ENCODE data around the gene SLC39A5.
"Not testable (repeated sequence)": the region's sequence is repeated elsewhere in the genome, so short reads cannot be mapped to it uniquely, and the experiment has no call there.

The SLC39A5 gene

DNA sequence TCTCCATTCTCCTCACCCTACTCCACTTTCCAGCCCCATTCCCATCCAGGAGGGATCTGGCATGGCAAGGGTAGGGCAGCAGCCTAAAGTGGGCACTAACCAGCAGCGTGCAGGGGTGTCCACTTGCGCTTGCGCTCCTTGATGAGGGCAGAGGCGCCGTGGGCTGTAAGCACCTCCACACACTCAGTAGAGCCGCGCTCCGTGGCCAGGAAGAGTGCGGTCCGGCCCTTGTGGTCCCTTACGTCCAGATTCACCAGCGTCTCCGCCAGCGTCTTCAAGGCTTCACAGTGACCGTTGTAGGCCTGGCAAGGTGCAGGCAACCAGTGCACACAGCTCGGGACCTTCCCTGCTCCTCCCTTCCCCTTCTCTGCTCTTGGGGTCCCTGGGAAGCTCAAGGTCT, 18.1 kb downstream of the SLC39A5 start:
- no peak for DNase-seq (ENCODE audit: low spot score)

GRCh38 chr12:56248711-56249110, 18.9 kb downstream of the SLC39A5 start:
- no peak for DNase-seq (ENCODE audit: low spot score)

DNA sequence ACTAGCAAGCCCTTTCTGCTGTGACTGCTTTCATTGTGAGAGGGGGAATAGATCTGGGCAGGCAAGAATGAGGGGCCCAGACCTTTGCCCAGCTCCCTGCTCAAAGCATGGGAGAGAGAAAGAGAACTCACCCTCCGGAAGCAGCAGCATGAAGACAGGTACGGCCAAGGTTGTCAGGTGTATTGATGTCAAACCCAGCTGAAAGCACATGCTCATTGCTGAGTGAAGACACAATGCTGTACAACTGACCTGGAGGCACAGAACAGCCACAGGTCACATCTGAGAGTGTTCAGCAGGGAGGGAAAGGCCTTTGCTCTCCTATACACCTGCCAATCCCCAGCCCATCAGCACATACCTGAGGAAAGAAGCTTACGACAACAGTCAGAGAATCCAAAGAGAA, 22.8 kb downstream of the SLC39A5 start:
- DNase-seq (ENCODE audit: low spot score): no peak

DNA sequence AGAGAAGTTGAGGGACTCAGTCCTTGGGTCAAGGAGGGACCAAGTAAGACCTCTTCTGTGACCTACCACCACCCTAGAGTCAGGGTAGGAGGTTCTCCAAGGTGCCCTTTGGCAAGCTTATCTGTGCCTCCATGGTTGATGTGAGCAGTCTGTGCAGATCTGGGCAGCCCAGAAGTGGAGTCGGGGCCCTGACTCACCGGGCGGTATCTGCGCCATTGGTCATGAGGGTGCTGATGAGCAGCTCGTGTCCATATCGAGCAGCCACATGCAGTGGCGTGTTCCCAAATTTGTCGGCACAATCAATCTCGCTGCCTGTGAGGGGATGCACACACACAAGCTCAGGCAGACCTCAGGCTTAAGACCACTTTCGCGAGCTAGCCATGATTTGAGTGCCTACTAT, 23.2 kb downstream of the SLC39A5 start:
- no peak for DNase-seq (ENCODE audit: low spot score)

- no peak for DNase-seq (ENCODE audit: low spot score)
These were observed 25.8 kb downstream of the SLC39A5 start for GRCh38 chr12:56255671-56256070.

GRCh38 chr12:56256326-56256960, 26.6 kb downstream of the SLC39A5 start:
- DNase-seq (ENCODE audit: low spot score): no peak

- no peak for DNase-seq (ENCODE audit: low spot score)
These were observed 27.2 kb downstream of the SLC39A5 start for GRCh38 chr12:56257071-56257470.

DNA sequence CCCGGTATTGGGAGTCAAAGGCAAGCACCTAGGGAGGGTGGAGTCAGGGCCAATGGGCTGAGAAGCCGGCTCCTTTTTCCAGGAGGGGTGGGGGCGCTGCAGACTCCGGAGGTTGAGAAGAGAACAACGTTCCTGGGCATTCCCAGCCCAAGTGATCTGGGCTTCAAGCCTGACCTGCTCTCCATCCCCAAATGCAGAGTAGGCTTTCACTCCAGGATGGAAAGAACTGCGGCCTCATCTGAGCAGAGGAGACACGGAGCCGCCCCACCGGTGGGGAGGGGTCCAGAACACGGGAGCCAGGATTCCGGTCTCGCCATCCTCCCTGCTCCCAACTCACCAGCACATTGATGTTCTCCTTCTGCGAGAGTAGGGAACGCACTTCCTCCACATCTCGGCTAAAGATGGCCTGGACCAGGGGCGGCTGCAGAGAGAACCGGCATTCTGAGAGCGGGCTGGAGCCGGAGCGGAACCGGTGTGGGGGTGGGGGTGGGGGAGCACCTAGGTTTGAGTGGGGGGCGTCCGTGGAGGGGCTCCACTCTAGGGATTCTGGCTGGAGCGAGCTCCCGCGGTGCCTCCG, 27.7 kb downstream of the SLC39A5 start:
- no peak for DNase-seq (ENCODE audit: low spot score)

DNA sequence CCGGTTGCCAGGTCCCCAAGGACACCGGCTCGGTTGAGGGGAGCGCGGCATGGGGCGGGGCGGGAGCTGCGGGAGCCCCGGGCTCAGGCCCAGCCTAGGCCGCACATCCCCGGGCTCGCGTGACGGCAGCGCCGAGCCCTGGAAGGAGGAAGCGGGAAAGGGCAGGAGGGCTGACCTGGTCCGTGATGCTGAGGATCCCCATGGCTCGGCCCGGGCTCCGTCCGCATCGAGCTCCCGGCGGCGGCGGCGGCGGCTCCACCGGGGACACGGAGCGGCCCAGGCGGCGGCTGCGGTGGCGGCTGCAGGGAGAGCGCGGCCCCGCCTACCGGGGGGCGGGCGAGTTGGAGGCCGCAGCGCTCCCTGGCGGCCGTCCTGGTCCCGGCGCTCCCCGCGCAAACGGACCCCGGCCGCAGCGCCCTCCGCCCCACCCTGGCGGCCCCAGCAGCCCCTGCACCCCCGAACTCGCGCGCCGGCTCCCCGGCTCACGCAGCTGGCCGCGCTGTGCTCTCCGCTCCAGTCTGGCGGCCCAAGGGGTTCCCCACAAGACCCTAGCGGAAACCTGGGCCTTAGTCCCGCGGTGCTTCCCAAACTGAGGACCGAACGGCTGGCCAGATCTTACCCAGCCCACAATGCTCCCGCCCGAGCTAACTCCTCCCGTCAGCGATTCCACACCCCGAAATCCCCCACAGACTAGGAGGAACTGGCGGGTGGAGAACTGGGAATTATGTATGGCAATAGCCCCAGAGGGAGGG, 28.4 kb downstream of the SLC39A5 start, which contains the start of gene ANKRD52:
ANKRD52 (minus strand) TSS at position 317 of the 752 bp plus-strand sequence; CDS start at position 202, 115 bp downstream.
- peak; percentile 72 for DNase-seq (ENCODE audit: low spot score)

DNA sequence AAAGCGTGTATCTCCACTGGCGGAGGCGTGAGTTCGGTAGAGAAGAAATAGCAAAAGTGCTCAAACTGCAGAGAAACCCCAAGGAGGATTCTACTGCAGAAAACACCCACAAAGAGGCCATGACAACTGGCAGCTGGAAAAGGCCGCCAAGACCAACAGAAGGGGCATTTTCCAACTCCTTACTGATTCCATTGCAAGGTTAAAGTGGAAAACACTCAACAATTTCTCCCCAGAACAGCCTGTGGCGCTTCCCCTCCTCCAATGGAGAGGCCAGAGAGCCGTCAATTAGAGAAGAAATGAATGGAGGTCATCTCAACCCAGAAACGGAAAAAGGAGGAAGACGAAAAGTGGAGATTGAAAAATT, 29.0 kb downstream of the SLC39A5 start:
- DNase-seq (ENCODE audit: low spot score): no peak

GRCh38 chr12:56260380-56260779, 30.5 kb downstream of the SLC39A5 start:
- DNase-seq (ENCODE audit: low spot score): no peak

DNA sequence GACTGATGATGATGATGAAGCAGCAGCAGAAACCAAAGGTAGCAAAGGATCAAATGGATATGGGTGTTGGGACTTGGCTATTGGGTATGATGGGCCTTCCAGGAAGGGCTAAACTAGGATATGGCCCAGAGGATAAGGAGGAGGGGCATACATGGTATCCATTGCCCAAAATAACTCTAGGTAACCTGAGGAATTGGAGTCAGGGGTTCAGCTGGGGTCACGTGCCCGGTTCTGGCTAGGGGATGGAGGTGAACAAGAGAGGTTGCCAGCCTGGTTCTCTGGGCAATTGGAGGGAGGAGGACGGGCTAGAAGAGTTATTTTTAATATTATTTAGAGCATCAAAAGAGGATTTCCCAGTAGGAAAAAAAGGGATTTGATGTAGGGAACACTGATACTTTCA, 31.1 kb downstream of the SLC39A5 start:
- no peak for DNase-seq (ENCODE audit: low spot score)

GRCh38 chr12:56261503-56262232, 31.8 kb downstream of the SLC39A5 start:
- peak; percentile 87 for DNase-seq (ENCODE audit: low spot score)

DNA sequence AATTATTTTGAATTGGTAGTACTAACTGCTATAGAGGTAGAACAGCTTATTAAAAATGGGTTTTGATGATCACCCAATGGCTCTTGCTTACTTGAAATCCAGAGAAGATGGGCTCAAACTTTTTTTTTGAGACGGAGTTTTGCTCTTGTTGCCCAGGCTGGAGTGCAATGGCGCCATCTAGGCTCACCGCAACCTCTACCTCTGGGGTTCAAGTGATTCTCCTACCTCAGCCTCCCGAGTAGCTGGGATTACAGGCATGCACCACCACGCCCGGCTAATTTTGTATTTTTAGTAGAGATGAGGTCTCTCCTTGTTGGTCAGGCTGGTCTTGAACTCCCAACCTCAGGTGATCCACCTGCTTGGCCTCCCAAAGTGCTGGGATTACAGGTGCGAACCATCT, 33.1 kb downstream of the SLC39A5 start:
- not testable (repeated sequence) for DNase-seq (ENCODE audit: low spot score)

- DNase-seq (ENCODE audit: low spot score): not testable (repeated sequence)
These were observed 36.3 kb downstream of the SLC39A5 start for GRCh38 chr12:56266068-56266692.

DNA sequence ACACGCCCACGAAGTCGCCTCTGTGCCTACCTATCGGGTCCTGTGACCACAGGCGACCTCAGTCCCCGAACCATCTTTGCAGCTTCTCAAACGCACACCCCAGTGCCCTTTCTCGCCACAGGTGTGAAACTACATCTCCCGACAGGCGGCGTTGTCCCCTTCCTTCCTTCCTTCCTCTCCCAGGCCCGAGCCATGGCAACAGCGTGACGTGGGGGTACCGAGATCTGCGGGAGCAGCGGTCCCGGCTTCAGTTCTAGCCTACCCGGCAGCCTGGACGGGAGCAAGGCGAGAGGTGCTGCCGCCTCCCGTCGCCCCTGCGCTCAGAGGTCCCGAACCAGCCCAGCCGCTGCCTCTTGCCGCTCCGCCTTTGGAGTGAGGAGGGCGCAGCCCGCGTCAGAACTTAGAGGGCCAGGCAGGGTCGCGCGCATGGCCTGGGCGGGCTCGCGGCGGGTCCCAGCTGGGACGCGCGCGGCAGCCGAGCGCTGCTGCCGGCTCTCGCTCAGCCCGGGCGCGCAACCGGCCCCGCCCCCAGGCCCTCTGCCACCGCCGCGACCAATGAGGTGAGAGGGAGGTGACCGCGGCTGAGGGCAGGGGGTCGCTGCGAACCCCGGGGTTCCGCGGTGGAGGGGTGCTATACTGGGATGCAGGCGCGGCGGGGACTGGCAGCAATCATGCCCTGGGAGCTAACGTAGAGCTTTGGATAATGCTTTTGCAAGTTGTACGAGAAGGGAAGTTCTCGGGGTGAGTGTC, 37.0 kb downstream of the SLC39A5 start, which contains the start of gene COQ10A:
COQ10A (plus strand) TSS at position 250 of the 750 bp plus-strand sequence; CDS start at position 427, 177 bp downstream.
- peak; percentile 91 for DNase-seq (ENCODE audit: low spot score)

DNA sequence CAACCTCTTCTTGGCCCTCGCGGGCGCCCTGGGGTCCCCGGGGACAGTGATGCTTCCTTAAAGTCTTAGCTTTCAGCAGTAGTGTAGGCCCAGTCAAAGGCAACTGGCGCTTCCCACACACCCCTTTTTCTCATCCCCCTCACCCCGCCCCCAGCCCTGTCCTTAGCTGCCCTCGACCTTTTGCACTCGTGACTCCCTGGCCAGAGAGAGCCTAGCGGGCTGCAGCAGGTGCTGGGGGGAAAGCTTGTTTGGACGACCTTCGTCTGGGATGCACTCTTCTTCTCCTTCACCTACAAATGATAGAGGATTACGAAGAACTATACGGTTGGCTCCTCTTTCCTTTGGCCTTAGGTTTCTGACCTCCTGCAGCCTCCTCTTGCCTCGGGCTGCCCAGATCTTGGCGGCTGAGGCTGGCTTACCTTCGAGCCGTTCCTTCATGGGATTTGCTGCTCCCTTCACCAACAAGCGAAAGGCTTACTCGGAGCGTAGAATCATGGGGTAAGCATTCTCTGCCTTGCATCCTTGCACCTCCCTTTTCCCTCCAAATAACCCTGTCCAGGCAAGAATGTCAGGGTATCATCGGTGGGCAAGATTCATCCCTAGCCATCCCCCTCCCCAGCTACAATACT, 37.7 kb downstream of the SLC39A5 start:
- no peak for DNase-seq (ENCODE audit: low spot score)

DNA sequence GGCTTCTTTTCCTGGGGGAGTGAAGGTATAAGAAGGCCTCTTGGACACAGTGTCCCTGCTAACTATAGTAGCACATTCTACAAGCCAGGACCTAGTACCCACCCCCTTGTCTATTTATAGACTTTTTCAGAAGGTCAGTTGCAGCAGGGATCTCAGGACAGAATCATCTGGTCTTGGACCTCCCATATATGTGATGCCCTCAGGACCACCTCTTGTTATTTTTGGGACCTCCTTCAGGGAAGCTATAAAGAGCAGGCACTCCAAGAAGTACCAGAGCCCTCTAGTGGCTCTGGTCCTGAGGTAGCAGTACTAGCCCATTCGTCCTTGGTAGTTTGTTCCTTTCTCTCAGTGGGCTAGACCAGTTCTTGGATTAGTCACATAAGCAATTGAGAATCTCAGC, 41.2 kb downstream of the SLC39A5 start:
- no peak for DNase-seq (ENCODE audit: low spot score)

DNA sequence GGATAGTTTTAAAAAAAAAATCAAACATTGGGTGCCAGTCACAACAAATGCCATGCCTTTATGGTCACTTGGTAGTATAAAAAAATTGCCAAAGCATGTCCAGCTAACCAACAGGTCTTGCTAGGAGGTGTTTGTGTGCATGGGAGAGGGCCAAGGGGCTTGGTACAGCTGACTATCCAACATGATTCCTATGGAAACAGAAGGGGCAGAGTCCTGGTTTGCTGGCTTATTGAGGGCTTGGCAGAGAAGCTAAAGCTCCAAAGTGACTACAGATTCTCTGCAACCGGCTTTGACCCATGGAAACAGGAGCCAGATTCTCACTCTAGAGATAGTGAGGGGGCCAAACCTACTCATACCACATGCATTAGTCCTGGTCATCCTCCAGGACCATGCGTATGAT, 42.6 kb downstream of the SLC39A5 start:
- not testable (repeated sequence) for DNase-seq (ENCODE audit: low spot score)

GRCh38 chr12:56274299-56274698, 44.4 kb downstream of the SLC39A5 start:
- DNase-seq (ENCODE audit: low spot score): no peak

DNA sequence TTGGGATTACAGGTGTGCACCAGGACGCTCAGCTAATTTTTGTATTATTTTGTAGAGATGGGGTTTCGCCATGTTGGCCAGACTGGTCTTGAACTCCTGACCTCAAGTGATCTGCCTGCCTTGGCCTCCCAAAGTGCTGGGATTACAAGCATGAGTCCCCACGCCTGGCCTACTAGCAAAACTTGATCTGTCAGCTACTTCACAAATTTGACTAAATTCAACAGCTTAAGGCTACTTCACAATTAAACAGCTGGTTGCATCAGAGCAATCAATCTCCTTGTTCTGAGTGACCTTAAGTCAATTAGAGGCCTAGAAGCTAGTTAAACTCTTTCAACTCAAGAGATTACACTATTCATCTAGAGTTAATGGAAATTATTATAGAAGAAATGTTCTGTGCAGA, 49.1 kb downstream of the SLC39A5 start:
- no peak for DNase-seq (ENCODE audit: low spot score)

Data from SW480 (cell line).